ENCODE results near the gene TRAF4. TPM values are rescaled to one million over a fixed set of nuclear protein-coding genes. Genes with fewer than 3 reads are reported as not detected.
A peak's percentile ranks its signal among the peaks of the same experiment; 100 is the strongest.

The TRAF4 gene
- total RNA-seq, 1 donor from 2014 or later: 3.5 TPM

DNA sequence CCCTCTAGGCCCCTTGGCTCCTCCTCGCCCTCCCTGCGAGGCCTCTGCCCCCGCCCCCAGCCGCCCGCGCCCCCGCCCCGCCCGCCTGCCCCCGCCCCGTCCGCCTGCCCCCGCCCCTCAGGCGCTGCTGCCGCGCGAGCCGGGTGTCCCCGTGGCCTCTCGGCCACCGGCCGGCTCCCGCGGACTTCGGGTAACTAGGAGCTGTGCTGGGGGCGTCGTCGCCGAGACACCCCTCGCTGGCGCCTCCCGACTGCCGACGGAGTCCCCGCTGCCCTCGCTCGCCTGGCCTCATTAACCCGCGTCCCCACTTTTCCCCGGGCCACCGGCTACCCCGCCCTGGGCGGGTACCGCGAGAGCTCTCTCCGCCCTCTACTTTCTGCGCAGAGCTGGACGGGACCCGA is 17.6 kb upstream of the TRAF4 start, which contains the start of gene TLCD1:
Gene TLCD1, minus strand, starts transcription at position 8 of the 401 bp plus-strand sequence. CDS start 136 bp downstream, outside the sequence.
- Histone ChIP-seq H3K4me3 (peak within 1 kb of the TSS; percentile 78), H3K27me3 (ENCODE audit: low read depth) (no peaks in the 10 kb centered on the region), H3K4me1 (peaks cover 63% of the 10 kb centered on the region), H3K27ac (replicated peaks) (peak within 1 kb of the TSS; percentile 98), H3K36me3 (peaks cover 36% of the 10 kb centered on the region), H3K9me3 (replicated peaks) (no peaks in the 10 kb centered on the region)
- intact Hi-C loops (cut with micrococcal nuclease): no loop called here
- DNase-seq: peak; percentile 68
- TF ChIP-seq CTCF (IDR thresholded peaks at IDR 0.05; ENCODE audit: borderline replicate concordance): no peak

DNA sequence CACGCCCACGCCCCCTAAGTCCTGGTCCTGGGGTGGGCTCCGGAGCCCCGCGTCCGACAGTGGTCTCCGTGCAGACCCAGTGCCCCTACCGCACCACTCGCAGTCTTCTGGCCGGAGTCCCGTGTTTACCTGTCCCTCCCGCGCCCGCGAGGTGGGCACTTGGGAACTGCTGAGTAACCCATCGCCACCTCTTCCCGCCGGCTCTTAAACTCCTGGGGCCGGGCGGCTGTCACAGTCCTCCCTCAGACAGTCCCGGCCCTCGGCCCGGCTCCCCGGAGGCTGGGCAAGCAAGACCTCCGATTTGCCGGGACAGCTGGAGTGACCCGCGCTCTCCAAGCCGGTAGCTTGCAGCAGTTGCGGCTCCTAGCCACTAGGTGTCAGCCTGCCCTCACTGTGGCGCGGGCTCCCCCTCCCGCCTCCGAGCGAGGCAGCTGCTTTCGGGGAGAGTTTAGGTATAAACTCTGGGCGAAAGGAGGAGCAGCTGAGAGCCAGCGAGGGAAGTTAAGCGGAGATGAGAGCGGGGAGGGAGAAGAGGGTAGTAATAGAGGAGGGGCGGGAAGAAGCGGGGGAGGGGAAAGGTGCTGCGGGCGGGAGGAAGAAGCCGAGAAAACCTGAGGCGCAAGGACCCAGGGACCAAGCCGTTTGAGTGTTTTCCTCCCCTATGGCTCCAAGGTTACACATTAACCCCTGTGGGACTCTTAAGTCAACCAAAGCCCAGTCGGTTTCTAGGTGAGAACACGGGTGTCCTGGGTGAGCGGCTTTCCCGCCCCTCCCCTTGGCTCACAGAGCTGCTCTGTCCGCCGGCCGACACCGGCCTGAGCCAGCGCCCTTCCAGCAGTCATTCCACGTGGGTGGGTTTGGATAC is 17.0 kb upstream of the TRAF4 start:
- peak overlapping the region; percentile 98 for H3K27ac ChIP-seq (replicated peaks)
- no peaks in the 10 kb centered on the region for H3K27me3 ChIP-seq (ENCODE audit: low read depth)
- peak overlapping the region; percentile 78 for H3K4me3 ChIP-seq
- no peaks in the 10 kb centered on the region for H3K9me3 ChIP-seq (replicated peaks)
- peaks cover 30% of the 10 kb centered on the region for H3K36me3 ChIP-seq
- intact Hi-C loops (cut with micrococcal nuclease): no loop called here
- DNase-seq: peak; percentile 91
- peaks cover 57% of the 10 kb centered on the region for H3K4me1 ChIP-seq
- peak; percentile 99 for TF ChIP-seq CTCF (IDR thresholded peaks at IDR 0.05; ENCODE audit: borderline replicate concordance)

- Histone ChIP-seq H3K4me3 (peak within 1 kb of the TSS; percentile 78), H3K27me3 (ENCODE audit: low read depth) (no peaks in the 10 kb centered on the region), H3K27ac (replicated peaks) (peak within 1 kb of the TSS; percentile 98), H3K36me3 (peaks cover 12% of the 10 kb centered on the region), H3K9me3 (replicated peaks) (no peaks in the 10 kb centered on the region), H3K4me1 (peaks cover 43% of the 10 kb centered on the region)
- intact Hi-C loops (cut with micrococcal nuclease): no loop called here
- TF ChIP-seq CTCF (IDR thresholded peaks at IDR 0.05; ENCODE audit: borderline replicate concordance): no peak
- DNase-seq: peak; percentile 95
These were observed 15.2 kb upstream of the TRAF4 start, which contains the start of gene NEK8 for GRCh38 chr17:28728364-28729200. Gene NEK8 (plus strand): TSS chr17:28728788. CDS start chr17:28728814, 26 bp downstream.

DNA sequence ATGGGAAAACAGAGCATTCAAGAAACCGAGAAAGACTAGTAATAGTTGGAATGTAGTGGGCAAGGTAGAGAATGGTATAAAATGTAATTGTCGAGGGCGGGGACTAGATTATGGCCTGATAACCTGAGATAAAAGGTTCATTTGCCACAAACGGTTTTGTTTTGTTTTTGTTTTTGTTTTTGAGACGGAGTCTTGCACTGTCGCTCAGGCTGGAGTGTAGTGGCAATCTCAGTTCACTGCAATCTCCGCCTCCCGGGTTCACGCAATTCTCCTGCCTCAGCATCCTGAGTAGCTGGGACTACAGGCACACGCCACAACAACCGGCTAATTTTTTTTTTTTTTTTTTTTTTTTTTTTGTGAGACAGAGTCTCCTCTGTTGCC is 13.9 kb upstream of the TRAF4 start:
- Histone ChIP-seq H3K4me3 (no peak overlapping the region), H3K27me3 (ENCODE audit: low read depth) (no peaks in the 10 kb centered on the region), H3K4me1 (peaks cover 41% of the 10 kb centered on the region), H3K36me3 (no peaks in the 10 kb centered on the region), H3K9me3 (replicated peaks) (no peaks in the 10 kb centered on the region), H3K27ac (replicated peaks) (no peak overlapping the region)
- intact Hi-C loops (cut with micrococcal nuclease): no loop called here
- TF ChIP-seq CTCF (IDR thresholded peaks at IDR 0.05; ENCODE audit: borderline replicate concordance): no peak
- no peak for DNase-seq

- H3K27me3 ChIP-seq (ENCODE audit: low read depth): no peaks in the 10 kb centered on the region
- no peaks in the 10 kb centered on the region for H3K9me3 ChIP-seq (replicated peaks)
- no peak for DNase-seq
- peaks cover 11% of the 10 kb centered on the region for H3K4me1 ChIP-seq
- H3K36me3 ChIP-seq: no peaks in the 10 kb centered on the region
- intact Hi-C loops (cut with micrococcal nuclease): no loop called here
- no peak overlapping the region for H3K4me3 ChIP-seq
- H3K27ac ChIP-seq (replicated peaks): no peak overlapping the region
- TF ChIP-seq CTCF (IDR thresholded peaks at IDR 0.05; ENCODE audit: borderline replicate concordance): no peak
These were observed 10.5 kb upstream of the TRAF4 start for GRCh38 chr17:28733346-28733745.

Measured in left ventricle myocardium inferior (tissue), 1 donor.